GM12878 (cell line): ENCODE measurements around the gene CCNC. TPM values are rescaled to one million over a fixed set of nuclear protein-coding genes. Genes with fewer than 3 reads are reported as not detected.

Experiments used
- CHD4 ChIP-seq: fragments of 200-600 bp; sonication (generic); IDR thresholded peaks from 2 replicates; pipeline ENCODE4 v1.6.1; 2016; ENCODE audit warnings: mild to moderate bottlenecking
- EED ChIP-seq: sonication (generic); IDR thresholded peaks from 2 replicates; pipeline ENCODE4 v1.6.1; 2016; ENCODE audit warnings: antibody characterized with exemption, low read depth
- GABPA ChIP-seq: IDR thresholded peaks from 2 replicates; pipeline ENCODE4 v1.6.1; 2014; ENCODE audit warnings: antibody characterized with exemption, low read depth, mild to moderate bottlenecking, inconsistent platforms
- IRF4 ChIP-seq: IDR thresholded peaks from 2 replicates; pipeline ENCODE4 v1.6.1; 2011; ENCODE audit warnings: low read depth, low read length
- KAT2A ChIP-seq: conservative IDR thresholded peaks from 2 replicates; pipeline ENCODE4 v1.6.1; 2011; ENCODE audit warnings: low read depth, low read length; ENCODE audit not compliant: control insufficient read depth
- MEF2A ChIP-seq: IDR thresholded peaks from 2 replicates; pipeline ENCODE4 v1.6.1; 2011; ENCODE audit warnings: low read depth, mild to moderate bottlenecking, low read length, moderate library complexity; ENCODE audit not compliant: insufficient read depth
- MLLT1 ChIP-seq: fragments of 450-650 bp; IDR thresholded peaks from 2 replicates; pipeline ENCODE4 v1.6.1; 2016; ENCODE audit warnings: mild to moderate bottlenecking
- MTA2 ChIP-seq: fragments of 450-650 bp; IDR thresholded peaks from 2 replicates; pipeline ENCODE4 v1.6.1; 2016; ENCODE audit warnings: low read depth, mild to moderate bottlenecking, moderate library complexity
- MXI1 ChIP-seq: fragments of 150-350 bp; IDR thresholded peaks from 2 replicates; pipeline ENCODE4 v1.6.1; 2011; ENCODE audit warnings: low read depth, mild to moderate bottlenecking, inconsistent platforms, low read length, improper control_type of control experiment
- NFXL1 ChIP-seq: fragments of 450-650 bp; IDR thresholded peaks from 2 replicates; pipeline ENCODE4 v1.6.1; 2017; ENCODE audit warnings: antibody characterized with exemption, mild to moderate bottlenecking, borderline replicate concordance
- NFYB ChIP-seq: IDR thresholded peaks from 2 replicates; pipeline ENCODE4 v1.6.1; 2011; ENCODE audit warnings: low read depth, mild to moderate bottlenecking, low read length, improper control_type of control experiment, moderate library complexity; ENCODE audit not compliant: insufficient read depth
- PBX3 ChIP-seq: IDR thresholded peaks from 2 replicates; pipeline ENCODE4 v1.6.1; 2011; ENCODE audit warnings: mild to moderate bottlenecking, low read depth, low read length, moderate library complexity; ENCODE audit not compliant: insufficient replicate concordance
- PKNOX1 ChIP-seq: fragments of 450-650 bp; IDR thresholded peaks from 2 replicates; pipeline ENCODE4 v1.6.1; 2016; ENCODE audit warnings: mild to moderate bottlenecking
- RCOR1 ChIP-seq: conservative IDR thresholded peaks from 2 replicates; pipeline ENCODE4 v1.6.1; 2012; ENCODE audit warnings: low read depth, low read length, improper control_type of control experiment
- SIN3A ChIP-seq: IDR thresholded peaks from 2 replicates; pipeline ENCODE4 v1.6.1; 2012; ENCODE audit warnings: low read depth, low read length, improper control_type of control experiment
- YY1 ChIP-seq: IDR thresholded peaks from 2 replicates; pipeline ENCODE4 v1.6.1; 2011; ENCODE audit warnings: low read depth, mild to moderate bottlenecking, low read length
- ZBTB40 ChIP-seq: fragments of 450-650 bp; IDR thresholded peaks from 2 replicates; pipeline ENCODE4 v1.6.1; 2016; ENCODE audit warnings: mild to moderate bottlenecking, moderate library complexity, borderline replicate concordance
- ZNF217 ChIP-seq: fragments of 450-650 bp; IDR thresholded peaks from 2 replicates; pipeline ENCODE4 v1.6.1; 2017; ENCODE audit warnings: antibody characterized with exemption, mild to moderate bottlenecking
- ZNF24 ChIP-seq: fragments of 450-650 bp; IDR thresholded peaks from 2 replicates; pipeline ENCODE4 v1.6.1; 2017; ENCODE audit warnings: antibody characterized with exemption, mild to moderate bottlenecking
- ZNF274 ChIP-seq: IDR thresholded peaks from one replicate; pipeline ENCODE4 v1.8.0; 2011; ENCODE audit not compliant: insufficient read length, insufficient read depth
- ZZZ3 ChIP-seq: IDR thresholded peaks from 2 replicates; pipeline ENCODE4 v1.6.1; 2011; ENCODE audit warnings: low read depth; ENCODE audit not compliant: control insufficient read depth, insufficient read length
- polyA plus RNA-seq, 11 experiments: library from polyadenylated mRNA; depleted of rRNA in 4 of 11; unstranded in 6 of 11; stranded (reverse) in 5 of 11; fragments of >200 nt; fragmentation: Nextera tagmentation in 4 of 11; fragmentation: Illumina TruSeq in 1 of 11; extraction: Ambion mirVana in 4 of 11; extraction: Trizol in 1 of 11; gene quantifications; 1 replicate in 1 of 11; 2 replicates in 10 of 11; pipeline versions ENCODE4 v1.2.1 to v1.2.3, GENCODE V29; 2011 to 2016; ENCODE audit warnings: inconsistent platforms in 2 of 11, missing spikeins in 2 of 11, low read depth in 1 of 11
- total RNA-seq, 4 experiments: library from RNA; depleted of rRNA in 3 of 4; stranded (reverse); fragments of >200 nt in 3 of 4; fragmentation: Illumina TruSeq in 1 of 4; extraction: Trizol in 1 of 4; gene quantifications; 2 replicates each; pipeline versions ENCODE4 v1.2.1 to v1.2.3, GENCODE V29; 2013 to 2021

Gene CCNC
- total and polyA plus RNA-seq, 10 of the 15 experiments (the other 5 are each of a cell fraction or from before 2014, with no cell fraction given), result 68.5 to 168 (median 99.4) TPM

GRCh38 chr6:99568103-99568933 is at the start of gene CCNC (continued):
- TF ChIP-seq MEF2A (peak; percentile 56; the same call in 1 of the 2 replicates), SIN3A (no peak), KAT2A (no peak), YY1 (peak; percentile 92), PBX3 (no peak), ZZZ3 (no peak), CHD4 (no peak), IRF4 (peak; percentile 80; the same call in 1 of the 2 replicates), ZNF217 (no peak), MXI1 (peak; percentile 29; the same call in 1 of the 2 replicates), ZNF274 (no peak), RCOR1 (peak; percentile 98), NFXL1 (no peak), EED (peak; percentile 25; the same call in 1 of the 2 replicates), ZBTB40 (peak; percentile 97), NFYB (no peak), ZNF24 (peak; percentile 65; the same call in 1 of the 2 replicates), MLLT1 (peak; percentile 63), PKNOX1 (peak; percentile 69), GABPA (peak; percentile 97), MTA2 (peak; percentile 31; the same call in 1 of the 2 replicates)
